GM19397 (cell line): ENCODE data around the gene PHF12.

Source experiments
- ATAC-seq: cut with Tn5 transposase; IDR thresholded peaks from one replicate; pipeline ENCODE4 v1.9.1; 2021; ENCODE audit warnings: mild to moderate bottlenecking, moderate library complexity; ENCODE audit not compliant: unreplicated experiment

The PHF12 gene

DNA sequence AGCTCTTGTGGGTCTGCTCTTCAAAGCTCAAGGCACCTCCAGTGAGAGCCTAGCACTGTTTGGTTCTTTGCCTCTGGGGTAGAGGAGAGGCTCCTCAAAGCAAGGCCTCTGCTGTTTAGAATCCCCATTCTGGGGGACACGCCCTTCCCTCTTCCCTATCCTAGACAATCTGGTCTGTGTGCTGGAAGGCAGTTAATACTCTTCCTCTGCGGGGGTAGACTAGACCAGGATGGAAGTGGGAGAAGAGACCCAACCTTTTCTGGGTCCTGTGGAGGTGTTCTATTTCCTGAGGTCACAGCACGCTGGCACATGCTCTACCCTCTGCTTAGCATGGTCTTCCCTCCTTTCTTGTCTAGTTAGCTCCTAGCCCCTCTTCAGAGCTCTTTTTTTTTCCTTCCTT lies 88.8 kb downstream of the PHF12 start:
- no peak for ATAC-seq

DNA sequence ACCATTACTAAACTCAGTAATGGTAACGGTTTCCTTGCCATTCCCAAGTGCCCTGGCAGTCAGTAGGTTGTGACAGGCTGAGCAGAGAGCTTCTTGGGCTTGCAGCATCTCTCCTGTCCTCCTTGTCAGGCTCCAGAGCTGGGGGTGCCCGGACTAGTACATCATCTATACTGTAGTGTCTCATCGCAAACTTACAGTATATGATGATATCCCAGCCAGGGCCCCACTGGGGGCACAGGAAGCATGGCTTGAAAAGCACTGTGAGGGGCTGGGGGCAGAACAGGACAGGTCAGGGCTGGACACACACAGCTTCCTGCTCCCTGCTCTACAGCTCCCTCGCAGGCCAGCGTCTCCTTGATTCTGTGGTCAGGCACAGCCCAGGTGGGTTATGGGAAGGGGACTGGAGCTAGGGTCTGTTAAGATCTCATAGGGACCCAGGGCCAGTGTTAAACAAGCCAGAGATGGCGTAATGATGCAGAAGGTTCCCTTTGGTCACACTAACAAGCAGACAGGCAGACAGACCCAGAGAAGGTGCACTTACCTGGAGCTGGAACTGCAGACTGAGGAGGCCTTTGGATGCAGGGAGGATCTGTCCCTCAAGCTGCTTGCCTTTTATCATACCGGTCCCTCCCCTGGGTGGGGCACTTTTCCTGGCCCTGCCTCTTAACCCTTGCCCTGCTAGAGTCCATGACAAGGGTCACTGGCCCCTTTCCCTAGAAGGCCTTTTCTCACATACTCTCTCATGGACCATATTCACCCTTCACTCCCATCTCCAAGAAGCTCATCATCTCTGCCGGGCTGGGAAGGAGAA lies 89.7 kb downstream of the PHF12 start:
- ATAC-seq, result no peak

DNA sequence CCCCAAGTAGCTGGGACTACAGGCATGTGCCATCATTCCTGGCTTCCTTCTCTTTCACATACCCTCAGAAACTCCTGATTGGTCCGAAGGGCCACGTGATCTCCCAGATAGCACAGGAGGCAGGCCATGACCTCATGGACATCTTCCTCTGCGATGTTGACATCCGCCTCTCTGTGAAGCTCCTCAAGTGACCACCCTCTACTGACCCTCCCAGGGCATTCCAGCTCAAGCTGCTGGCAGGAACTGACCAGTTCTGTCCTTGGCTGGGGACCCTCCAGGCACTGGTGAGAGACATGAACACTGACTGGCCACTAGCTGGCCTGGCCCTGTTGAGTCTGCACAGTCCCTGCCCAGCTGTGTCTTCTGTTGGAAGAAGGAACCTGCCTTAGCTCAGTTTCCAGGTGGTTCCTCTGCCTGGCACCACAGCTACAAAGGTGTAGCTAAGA lies 90.9 kb downstream of the PHF12 start:
- ATAC-seq, result no peak

DNA sequence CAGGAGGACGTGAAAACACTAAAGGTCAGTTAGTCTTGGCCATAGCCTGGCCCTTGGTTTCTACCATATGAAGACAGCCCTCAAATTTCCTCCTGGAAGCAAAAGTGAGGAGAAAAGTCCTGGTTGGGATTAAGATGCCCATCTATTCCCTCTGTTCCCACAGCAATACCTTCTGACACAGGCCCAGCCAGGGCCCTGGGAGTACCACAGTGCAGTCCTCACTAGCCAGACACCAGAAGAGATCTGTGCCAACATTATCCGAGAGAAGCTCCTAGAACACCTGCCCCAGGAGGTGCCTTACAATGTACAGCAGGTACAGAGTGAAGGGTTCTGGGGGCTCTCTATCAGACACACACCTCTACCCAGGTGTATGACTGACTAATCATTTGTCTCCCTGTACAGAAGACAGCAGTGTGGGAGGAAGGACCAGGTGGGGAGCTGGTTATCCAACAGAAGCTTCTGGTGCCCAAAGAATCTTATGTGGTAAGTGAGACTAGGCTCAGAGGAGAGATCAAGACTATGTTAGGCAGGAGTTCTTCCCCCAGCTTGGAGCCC lies 92.4 kb downstream of the PHF12 start:
- no peak for ATAC-seq

DNA sequence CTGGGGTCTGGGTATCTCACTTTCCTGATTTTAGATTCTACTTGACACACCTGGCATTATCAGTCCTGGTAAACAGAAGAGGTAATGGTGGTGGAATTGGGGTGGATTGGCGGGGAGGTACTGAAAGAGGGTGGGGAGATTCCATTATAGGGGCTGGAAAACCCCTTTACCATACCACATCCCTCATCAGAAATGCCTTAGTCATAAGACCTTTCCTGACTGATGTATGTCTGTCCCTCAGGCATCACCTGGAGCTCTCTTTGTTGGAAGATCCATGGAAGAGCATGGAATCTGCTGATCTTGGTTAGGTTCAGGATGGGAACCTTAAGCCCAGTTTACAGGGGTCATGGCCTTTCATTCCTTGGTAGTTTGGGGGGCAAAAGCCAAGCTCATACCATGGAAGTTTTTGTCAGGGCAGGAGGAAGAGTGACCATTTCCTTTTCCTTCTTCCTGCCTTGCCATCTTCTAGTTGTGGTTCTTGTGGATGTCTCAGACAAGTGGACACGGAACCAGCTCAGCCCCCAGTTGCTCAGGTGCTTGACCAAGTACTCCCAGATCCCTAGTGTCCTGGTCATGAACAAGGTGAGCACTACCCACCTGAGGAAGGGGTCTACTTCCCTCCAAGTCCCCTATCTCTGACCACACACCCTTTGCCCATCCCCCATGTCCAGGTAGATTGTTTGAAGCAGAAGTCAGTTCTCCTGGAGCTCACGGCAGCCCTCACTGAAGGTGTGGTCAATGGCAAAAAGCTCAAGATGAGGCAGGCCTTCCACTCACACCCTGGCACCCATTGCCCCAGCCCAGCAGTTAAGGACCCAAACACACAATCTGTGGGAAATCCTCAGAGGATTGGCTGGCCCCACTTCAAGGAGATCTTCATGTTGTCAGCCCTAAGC lies 93.2 kb downstream of the PHF12 start:
- ATAC-seq, result no peak

DNA sequence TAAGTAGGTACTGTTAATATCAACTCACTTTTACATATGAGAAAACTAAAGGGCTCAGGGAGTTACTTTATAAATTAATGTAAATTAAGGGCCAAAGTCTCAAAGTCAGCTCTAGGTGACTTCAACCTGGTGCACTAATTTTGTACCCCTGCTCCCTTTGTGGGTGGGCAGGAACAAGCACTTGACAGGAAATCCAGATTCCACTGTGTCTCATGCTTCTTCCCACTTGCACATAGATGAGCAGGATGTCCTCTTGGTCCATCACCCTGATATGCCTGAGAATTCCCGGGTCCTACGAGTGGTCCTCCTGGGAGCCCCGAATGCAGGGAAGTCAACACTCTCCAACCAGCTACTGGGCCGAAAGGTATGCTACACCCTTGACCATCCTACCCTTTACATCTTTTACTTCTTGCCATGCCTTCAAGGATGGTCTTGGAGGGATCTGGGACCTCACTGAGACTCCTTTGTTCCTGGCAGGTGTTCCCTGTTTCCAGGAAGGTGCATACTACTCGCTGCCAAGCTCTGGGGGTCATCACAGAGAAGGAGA lies 95.2 kb downstream of the PHF12 start:
- no peak for ATAC-seq

DNA sequence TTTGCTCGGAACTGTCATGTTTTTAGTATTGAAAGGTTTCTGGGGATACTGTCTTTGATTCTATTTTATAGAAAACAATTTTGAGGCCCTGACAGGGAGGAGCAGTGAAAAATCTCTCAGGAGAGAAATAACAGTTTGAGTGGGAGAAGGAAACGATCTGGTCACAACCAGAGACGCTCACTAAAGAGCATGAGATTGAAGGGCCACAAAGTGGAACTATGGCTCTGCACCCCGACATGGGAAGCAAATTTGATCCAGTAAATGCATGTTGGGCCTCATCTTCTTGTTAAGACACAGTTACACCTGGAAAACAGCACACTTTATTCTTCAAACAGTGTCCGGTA lies 96.0 kb downstream of the PHF12 start:
- ATAC-seq, result no peak
